ENCODE measurements around the gene TIMP2.

Gene TIMP2

GRCh38 chr17:78944956-78945355, 19.8 kb upstream of the TIMP2 start:
- TF ChIP-seq CTCF (IDR thresholded peaks at IDR 0.05), result no peak

- TF ChIP-seq CTCF (IDR thresholded peaks at IDR 0.05), result no peak
Measured at GRCh38 chr17:78944026-78944425, 18.8 kb upstream of the TIMP2 start.

- no peak for TF ChIP-seq CTCF (IDR thresholded peaks at IDR 0.05)
Measured at GRCh38 chr17:78940708-78941107, 15.5 kb upstream of the TIMP2 start.

- TF ChIP-seq CTCF (IDR thresholded peaks at IDR 0.05), result no peak
Measured at GRCh38 chr17:78940258-78940657, 15.1 kb upstream of the TIMP2 start.

GRCh38 chr17:78939615-78940014, 14.4 kb upstream of the TIMP2 start:
- TF ChIP-seq CTCF (IDR thresholded peaks at IDR 0.05), result no peak

- TF ChIP-seq CTCF (IDR thresholded peaks at IDR 0.05), result no peak
Measured at GRCh38 chr17:78937561-78937960, 12.4 kb upstream of the TIMP2 start.

GRCh38 chr17:78935419-78936323, 10.5 kb upstream of the TIMP2 start:
- no peak for TF ChIP-seq CTCF (IDR thresholded peaks at IDR 0.05)
